GM21360 (cell line): Measurements from ENCODE around the gene SPECC1.
"Not testable (repeated sequence)": the region's sequence is repeated elsewhere in the genome, so short reads cannot be mapped to it uniquely, and the experiment has no call there.

Experiments
- ATAC-seq: cut with Tn5 transposase; IDR thresholded peaks from one replicate; pipeline ENCODE4 v1.9.1; 2021; ENCODE audit warnings: mild to moderate bottlenecking, moderate library complexity; ENCODE audit not compliant: unreplicated experiment

The SPECC1 gene

DNA sequence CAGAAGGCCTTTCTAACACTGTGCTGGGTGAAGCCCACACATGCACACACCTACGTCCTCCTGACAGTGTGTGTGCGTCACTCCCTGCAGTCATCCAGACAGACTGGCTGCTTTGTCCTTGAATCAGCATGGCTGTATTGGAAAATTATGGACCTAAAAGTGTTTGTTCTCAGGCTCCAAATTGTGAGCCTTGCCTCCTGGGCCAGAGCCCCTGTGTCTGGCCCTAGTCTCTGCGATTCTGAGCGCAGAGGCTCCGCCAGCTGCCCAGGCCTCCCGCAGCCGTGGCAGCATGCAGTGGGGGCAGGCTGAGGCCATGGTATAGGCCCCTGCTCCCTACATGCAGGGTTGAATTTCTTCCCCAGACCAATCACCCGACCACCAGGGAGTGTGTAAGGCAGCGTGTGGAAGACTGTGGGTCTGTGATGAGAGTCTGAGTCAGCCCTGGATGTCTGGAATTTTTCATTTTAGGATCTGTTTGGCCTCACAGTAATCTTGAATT is 291.3 kb downstream of the SPECC1 start:
- no peak for ATAC-seq

DNA sequence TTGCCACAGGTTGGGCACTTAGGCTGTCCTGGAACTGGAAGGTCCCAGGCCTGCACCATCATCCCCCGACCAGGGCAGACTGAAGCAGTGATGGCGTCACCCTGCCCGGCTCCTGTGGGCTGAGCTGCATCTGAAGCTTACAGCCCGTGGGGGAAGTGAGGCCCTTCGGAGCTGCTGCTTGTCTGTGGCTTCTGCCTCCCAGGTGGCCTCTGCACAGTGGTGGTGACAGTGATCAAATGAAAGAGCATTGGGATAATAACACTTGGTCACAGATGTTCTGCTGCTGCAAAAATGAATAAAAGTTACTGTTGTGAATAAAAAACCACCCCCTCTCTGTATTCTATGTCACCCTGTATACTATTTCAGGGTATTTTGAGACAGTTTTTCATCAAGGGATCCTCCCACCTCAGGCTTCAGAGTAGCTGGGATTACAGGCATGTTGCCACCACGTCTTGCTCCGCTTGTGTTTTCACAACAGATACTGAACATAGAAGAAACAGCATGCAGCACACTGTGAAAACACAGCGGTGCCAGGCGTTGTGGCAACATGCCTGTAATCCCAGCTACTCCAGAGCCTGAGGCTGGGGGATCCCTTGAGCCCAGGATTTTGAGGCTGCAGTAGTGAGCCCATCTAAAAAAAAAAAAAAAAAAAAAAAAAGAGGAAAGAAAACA is 293.2 kb downstream of the SPECC1 start:
- ATAC-seq, result no peak

DNA sequence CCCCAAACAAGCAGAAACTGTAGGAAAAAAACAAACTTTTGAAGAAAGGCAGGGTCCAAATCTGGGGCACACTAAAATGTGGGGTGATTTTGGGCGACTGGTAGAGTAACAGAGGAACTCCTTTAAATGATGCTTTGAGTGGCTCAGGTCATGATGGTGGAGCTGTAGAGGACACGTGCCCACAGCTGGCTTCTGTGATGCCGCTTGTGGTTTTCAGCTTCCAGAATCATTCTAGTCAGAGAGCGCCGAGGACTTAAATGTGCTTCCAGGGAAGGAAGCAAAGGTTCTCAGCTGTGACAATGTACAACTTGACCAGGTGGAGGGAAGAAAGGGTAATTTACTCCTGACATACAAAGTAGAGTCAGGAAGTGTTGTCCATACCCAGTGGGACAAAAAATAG is 295.8 kb downstream of the SPECC1 start:
- ATAC-seq, result no peak

DNA sequence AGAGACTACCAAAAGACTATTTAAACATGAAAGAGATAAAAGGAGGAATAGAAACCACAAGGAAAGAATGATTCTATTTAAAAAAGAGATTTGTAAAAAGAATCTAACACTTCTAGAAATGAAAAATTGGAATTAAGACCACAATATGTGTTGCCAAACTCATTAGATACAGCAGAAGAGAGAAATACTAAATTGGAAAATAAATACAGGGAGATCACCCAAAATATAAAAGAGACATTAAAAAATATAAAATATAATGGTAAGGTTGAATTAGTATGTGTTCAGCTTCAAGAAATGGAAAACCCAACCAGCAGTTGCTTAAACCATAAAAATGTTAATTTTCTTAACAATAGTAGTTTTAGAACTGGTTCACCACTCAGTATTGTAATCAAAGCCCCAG is 297.8 kb downstream of the SPECC1 start:
- no peak for ATAC-seq

DNA sequence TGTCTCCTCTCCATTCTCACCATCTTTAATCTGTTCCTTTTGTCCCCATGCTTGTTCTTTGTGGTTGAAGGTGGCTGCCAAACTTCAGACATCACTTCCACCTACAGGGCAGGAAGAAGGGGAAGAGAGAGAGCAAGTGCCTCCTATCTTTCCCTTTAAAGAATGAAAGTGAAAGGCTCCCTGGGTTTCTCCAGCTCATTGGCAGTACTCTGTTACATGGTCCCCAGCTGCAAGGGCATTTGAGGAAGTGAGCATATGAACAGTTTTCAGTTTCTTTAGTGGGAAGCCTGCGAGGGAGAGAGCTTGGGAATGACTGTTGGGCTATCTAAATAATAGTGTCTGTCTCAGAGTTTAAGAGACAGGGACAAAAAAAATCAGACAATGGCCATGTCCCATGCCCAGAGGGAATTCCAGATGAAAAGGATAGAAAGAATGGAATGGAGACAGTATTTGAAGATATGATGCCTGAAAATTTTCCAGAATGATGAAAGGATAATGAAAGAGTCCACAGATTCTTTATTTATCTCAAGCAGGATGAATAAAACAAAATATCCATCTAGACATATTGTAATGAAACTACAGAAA is 298.3 kb downstream of the SPECC1 start:
- ATAC-seq, result no peak

DNA sequence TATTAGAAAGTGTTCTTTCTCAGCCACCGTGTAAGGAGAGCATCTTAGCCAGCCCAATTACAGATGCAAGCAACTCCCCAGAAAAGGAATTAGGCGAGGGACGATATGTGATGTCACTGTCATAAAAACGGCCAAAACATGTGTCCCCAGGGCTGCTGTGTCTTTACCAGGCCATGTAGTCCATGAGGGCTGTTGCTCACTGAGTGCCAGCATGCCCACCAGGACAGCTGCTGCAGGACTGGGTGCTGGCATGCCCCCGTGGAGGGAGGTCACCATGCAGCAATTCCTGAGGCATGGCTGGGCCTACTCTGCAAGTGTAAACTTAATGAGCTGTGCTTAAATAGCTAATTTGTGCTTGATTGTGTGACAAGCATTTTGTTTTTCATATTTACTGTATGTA is 301.3 kb downstream of the SPECC1 start:
- no peak for ATAC-seq

DNA sequence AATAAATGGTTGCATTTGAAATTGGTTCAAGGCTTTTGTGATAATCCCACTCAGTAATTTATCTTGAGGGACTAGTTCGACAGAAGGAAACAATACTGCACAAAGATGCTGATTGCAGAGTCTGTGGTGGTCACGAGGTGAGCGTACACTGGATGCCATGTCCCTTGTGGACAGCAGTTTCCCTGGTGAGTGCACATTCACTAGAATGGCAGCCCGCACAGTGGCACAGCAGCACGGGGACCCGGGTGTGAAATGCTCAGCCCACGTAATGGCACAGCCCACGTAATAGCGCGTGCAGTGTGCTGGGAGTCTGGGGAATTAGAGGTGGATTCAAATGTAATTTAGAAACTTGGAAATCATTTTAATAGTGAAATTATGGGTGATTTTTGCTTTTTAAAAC is 304.1 kb downstream of the SPECC1 start:
- no peak for ATAC-seq

DNA sequence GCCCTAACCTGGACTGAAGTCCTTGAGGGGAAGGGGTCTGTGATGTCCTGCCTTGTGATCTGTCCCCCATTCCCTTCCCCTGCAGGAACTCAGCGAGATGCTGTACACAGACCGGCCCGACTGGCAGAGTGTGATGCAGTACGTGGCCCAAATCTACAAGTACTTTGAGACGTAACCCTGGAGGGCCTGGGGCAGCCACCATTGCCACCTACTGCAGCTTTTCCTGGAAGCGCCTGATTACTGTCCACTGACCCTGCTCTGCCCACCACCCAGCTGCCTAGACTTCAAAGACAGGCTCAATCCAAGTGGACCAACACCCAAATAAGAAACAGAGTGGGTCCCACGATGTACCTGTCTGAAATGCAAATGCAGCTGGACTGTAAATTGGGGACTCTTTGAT is 304.7 kb downstream of the SPECC1 start:
- no peak for ATAC-seq

DNA sequence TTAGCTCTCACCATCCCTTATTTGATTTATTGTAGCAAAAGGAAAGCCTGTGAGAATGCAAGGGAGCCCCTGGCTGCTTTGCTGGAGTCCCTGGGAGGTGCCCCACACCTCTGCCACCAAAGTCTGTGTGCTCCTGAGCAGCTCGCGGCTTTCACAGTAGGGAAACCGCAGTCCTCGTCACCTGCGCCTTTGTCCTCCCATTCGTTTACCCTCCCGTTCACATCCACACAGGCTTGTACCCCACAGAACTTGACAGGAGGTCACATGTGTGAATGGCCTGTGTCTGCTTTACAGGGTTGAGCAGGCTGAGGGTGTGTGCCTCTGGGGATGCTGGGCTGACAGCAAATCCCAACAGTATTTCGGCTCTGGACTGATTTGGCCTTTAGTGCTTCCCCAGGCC is 305.7 kb downstream of the SPECC1 start:
- no peak for ATAC-seq

DNA sequence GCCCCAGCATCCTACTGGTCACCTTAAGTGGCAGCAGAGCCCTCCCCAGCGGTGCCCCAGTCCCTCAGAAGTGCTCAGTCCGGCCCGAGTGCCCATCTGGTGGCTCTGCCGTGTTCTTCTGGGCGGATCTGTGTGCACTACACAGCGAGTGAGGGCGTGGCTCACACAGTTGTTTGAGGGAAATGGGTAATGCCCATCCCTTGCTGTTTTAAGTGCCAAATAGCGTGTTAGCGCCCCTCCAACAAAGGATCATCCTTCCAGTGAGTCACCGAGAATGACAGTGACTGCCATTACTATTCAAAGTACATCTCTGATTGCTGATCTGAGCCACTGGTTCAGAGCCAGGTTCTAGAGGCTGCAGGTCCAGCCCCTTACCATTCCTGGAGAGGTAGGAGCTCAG is 306.2 kb downstream of the SPECC1 start:
- ATAC-seq, result no peak

DNA sequence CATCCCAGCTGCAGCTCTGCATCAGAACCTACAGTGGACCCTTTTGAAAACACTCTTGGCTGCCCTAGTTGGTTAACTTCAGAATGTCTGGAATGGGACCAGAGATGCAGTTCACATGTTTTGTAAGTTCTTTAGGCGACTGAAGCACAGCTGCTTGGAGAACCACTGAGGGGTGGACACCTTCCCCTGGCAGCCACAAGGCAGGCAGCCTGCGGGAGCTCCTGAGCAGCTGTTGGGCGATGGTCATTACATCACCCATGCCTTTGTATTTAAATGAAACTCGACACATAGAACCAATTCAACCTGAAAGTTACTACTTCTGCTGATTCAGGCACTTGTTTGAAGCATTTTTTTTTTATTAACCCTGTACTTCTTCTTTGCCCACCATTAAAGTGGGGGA is 306.7 kb downstream of the SPECC1 start:
- no peak for ATAC-seq

DNA sequence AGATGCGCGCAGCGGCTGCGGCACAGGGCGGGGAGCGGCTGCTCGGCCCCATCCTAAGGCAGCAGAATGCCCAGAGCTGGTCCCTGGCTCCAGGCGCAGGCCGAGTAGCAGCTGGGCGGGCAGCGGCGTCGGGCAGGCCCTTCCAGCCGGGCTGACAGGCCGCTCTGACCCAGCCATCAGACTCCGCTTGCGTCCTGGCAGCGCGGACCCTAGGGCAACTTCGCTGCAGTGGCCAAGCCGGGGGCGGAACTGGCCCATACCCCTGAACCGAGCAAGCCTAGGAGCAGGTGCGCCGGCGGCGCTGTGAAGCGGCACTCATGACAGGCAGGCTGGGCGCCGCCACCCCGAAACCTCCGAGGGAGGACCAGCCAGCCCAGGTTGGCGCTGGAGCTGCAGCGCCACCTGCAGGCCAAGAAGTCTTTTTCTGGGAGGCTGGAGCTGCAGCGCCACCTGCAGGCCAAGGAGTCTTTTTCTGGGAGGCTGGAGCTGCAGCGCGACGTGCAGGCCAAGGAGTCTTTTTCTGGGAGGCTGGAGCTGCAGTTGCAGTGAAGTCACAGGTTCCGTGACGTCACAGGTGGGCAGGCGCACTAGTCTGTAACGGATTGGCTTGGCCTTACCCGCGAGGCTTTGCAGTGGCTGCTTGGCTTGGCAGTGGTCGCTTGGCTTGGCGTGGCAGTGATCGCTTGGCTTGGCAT is 311.5 kb downstream of the SPECC1 start:
- ATAC-seq, result peak; percentile 71

DNA sequence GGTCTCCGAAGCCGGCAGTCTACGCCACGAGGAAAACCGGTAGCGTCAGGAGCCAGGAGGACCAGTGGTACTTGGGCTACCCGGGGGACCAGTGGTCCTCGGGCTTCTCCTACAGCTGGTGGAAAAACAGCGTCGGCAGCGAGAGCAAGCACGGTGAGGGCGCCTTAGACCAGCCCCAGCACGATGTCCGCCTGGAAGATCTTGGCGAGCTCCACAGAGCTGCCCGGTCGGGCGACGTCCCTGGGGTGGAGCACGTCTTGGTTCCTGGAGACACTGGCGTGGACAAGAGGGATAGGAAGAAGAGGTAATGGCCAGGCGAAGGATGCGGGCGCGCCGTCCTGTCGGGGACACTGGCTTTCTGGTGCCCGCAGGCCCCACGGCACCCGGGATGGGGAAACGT is 312.2 kb downstream of the SPECC1 start:
- not testable (repeated sequence) for ATAC-seq

DNA sequence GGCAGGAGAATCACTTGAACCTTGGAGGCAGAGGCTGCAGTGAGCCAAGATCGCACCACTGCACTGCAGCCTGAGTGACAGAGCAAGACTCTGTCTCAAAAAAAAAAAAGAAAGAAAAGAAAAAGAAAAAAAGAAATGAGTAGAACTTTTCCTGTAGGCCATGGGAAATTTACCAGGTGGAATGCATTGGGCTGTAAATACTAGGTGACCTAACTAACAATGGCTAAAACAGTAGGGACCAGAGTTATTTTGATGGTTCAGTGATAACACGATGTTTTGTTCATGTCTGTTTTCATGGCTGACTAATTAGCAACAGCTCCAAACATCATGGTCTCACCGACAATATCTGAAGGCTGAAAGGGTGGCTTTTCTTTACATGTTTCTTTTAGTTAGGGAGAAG is 318.6 kb downstream of the SPECC1 start:
- not testable (repeated sequence) for ATAC-seq

DNA sequence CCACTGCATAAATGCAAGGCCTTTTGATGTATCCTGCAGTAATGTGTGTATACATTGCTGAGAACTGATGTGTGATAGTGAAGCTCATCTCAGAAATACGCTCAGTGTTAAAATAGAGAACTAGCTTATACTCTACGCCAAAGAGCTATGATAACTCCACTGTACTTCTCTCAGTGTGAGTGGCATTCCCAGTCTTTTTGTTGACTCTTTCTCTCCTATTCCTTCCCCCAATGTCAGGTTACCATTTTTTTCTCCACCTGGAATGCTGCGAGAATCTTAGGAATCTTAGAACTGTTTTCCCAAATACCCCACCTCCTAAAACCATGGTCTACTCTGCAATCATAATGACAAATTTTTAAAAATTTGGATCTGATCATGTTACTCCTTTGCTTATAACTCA is 342.2 kb downstream of the SPECC1 start:
- not testable (repeated sequence) for ATAC-seq

DNA sequence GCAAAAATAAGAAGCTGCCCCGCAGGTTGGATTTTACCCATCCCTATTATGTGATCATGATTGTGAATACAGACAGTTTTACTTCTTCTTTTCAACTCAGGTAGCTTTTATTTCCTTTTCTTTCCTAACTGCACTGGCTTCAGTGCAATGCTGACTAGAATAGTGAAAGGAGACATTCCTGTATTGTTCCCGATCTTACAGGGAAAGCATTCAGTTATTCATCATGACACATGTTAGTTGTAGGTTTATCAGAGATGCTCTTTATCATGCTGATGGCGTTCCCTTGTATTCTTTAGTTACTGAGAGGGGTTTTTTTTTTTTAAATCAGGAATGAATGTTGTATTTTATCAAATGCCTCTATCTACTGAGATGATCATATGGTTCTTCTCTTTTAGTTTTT is 343.4 kb downstream of the SPECC1 start:
- ATAC-seq, result not testable (repeated sequence)

DNA sequence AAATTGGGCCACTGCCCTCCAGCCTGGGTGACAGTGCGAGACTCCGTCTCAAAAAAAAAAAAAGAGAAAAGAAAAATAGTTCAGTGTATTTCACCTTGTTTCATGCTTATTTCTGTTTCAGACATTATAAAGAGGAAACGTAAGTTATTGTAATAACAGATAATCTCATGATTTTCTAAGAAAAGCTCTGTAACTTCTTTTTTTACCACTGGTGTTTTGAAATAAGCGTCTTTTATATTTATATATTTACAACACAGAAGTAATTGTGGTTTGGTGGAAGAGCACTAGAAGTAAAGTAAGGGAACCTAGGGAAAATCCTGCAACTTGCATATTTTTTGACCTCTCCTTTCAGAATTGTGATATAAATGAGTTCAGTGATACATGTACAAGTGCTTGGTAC is 354.7 kb downstream of the SPECC1 start:
- ATAC-seq, result not testable (repeated sequence)
